OCI-LY1 (cell line): ENCODE measurements around the gene GALNT7.

Source experiments
- CTCF ChIP-seq: fragments of 200-600 bp; sonication (generic), shearing (Covaris generic); IDR thresholded peaks from 2 replicates; pipeline ENCODE4 v1.5.1; 2017; ENCODE audit warnings: mild to moderate bottlenecking, antibody characterized with exemption, low read length, moderate library complexity, mixed read lengths
- EZH2 ChIP-seq: fragments of 200-600 bp; sonication (generic), shearing (Covaris generic); IDR thresholded peaks from 2 replicates; pipeline ENCODE4 v1.8.0; 2017; ENCODE audit warnings: borderline replicate concordance, mixed run types, mild to moderate bottlenecking, antibody characterized with exemption, low read length, moderate library complexity, mixed read lengths

- no peak for TF ChIP-seq EZH2
- TF ChIP-seq CTCF = no peak
These were observed 1.7 kb downstream of the GALNT7 start for GRCh38 chr4:173170182-173170778.
